Upper lobe of left lung (tissue), 6 donors: ENCODE data around the gene LAGE3. TPM values are rescaled to one million over a fixed set of nuclear protein-coding genes. Genes with fewer than 3 reads are reported as not detected.

Experiments used
- ATAC-seq, 2 donors: fragments of 200-7000 bp; cut with Tn5 transposase; one replicate each; pipeline ENCODE4 v1.9.1; 2022; ENCODE audit warnings: mild to moderate bottlenecking in 2 of 2, moderate library complexity in 2 of 2; ENCODE audit not compliant: low FRiP score in 2 of 2
- DNase-seq, 2 donors: peaks; one replicate each; pipeline ENCODE4 v3.0.0-alpha.2; 2019 to 2020
- H3K27ac ChIP-seq, 4 donors: fragments of 200-600 bp; sonication (generic); one replicate each; pipeline ENCODE4 v1.5.1; 2016 to 2019
- H3K27me3 ChIP-seq, 4 donors: fragments of 200-600 bp; sonication (generic); one replicate each; pipeline ENCODE4 v1.5.1; 2017 to 2019
- H3K36me3 ChIP-seq, 4 donors: fragments of 200-600 bp; sonication (generic); one replicate each; pipeline ENCODE4 v1.5.1; 2016 to 2019
- H3K4me1 ChIP-seq, 4 donors: fragments of 200-600 bp; sonication (generic); one replicate each; pipeline ENCODE4 v1.5.1; 2018 to 2019
- H3K4me3 ChIP-seq, 4 donors: fragments of 200-600 bp; sonication (generic); one replicate each; pipeline ENCODE4 v1.5.1; 2017 to 2019; ENCODE audit warnings: mild to moderate bottlenecking in 2 of 4, moderate library complexity in 1 of 4
- H3K9me3 ChIP-seq, 4 donors: fragments of 200-600 bp; sonication (generic); one replicate each; pipeline ENCODE4 v1.5.1; 2018 to 2019
- CTCF ChIP-seq, 6 experiments: fragments of 450-650 bp in 4 of 6; fragments of 200-600 bp in 2 of 6; sonication (generic) in 2 of 6; IDR thresholded peaks; one replicate each; pipeline ENCODE4 v1.5.1; 2016 to 2019; ENCODE audit warnings: antibody characterized with exemption in 6 of 6
- EP300 ChIP-seq, 4 donors: sonication (generic); formaldehyde crosslinking; IDR thresholded peaks; one replicate each; pipeline ENCODE4 v1.5.1; 2017; ENCODE audit warnings: antibody characterized with exemption in 4 of 4, control low read depth in 2 of 4
- POLR2A ChIP-seq, 4 donors: fragments of 450-650 bp; IDR thresholded peaks; one replicate each; pipeline ENCODE4 v1.5.1; 2016 to 2017; ENCODE audit warnings: antibody characterized with exemption in 4 of 4, mild to moderate bottlenecking in 2 of 4
- POLR2AphosphoS5 ChIP-seq, 2 donors: sonication (generic); formaldehyde crosslinking; IDR thresholded peaks; one replicate each; pipeline ENCODE4 v1.5.1; 2017; ENCODE audit warnings: antibody characterized with exemption in 2 of 2
- WGBS, 2 donors: methylation state at CpG; one replicate each; pipeline ENCODE4 v1.1.5; 2017 to 2018; 5-methylcytosine and 5-hydroxymethylcytosine counted together
- total RNA-seq, 6 donors: library from RNA; depleted of rRNA in 4 of 6; stranded (reverse); fragments of >200 nt in 4 of 6; gene quantifications; one replicate each; pipeline versions ENCODE4 v1.1.0 to v1.2.1, GENCODE V29; 2016 to 2021
- donor health status: DM: no; HTN: no; CAD: no; lungs with moderate emphysema.
- donor health status: DM: no; HTN: yes; CAD: no; lungs with severe emphysema.

LAGE3 gene
- total RNA-seq, 6 donors from 2014 or later: 16.6 to 25.4 (median 20.2) TPM

DNA sequence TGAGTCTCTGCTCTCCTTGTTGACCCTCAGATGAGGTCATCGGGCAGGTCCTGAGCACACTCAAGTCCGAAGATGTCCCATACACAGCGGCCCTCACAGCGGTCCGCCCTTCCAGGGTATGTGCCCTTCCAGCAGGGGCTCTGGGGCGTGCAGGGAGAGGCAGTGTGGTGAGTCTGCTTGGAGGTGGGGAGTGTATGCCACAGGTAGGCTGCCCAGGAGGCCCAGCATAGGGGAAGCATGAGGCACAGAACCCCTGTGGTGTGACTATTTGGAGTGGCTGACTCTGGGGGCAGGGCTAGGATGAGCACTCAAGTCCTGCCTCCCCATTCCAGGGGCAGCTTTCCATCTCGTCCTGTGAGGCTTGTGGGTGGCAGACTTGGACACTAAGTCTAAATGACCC is 45.5 kb downstream of the LAGE3 start:
- Histone ChIP-seq H3K4me1 (peaks cover 6 to 33% (median 11%) of the 10 kb centered on the region in 4 donors), H3K9me3 (peaks cover 0 to 13% (median 0%) of the 10 kb centered on the region in 4 donors), H3K36me3 (peaks cover 0 to 43% (median 19%) of the 10 kb centered on the region in 4 donors), H3K27me3 (no peaks in the 10 kb centered on the region), H3K27ac (no peak overlapping the region), H3K4me3 (no peak overlapping the region)
- ATAC-seq (no peak), DNase-seq (no peak)
- TF ChIP-seq EP300 (IDR thresholded peaks at IDR 0.05): no peak
- TF ChIP-seq POLR2AphosphoS5 (IDR thresholded peaks at IDR 0.05): no peak
- TF ChIP-seq POLR2A (IDR thresholded peaks at IDR 0.05): no peak
- TF ChIP-seq CTCF (IDR thresholded peaks at IDR 0.05): no peak
- WGBS, 2 donors: 76% methylated on average over 7 of the region's 7 CpGs; no CpG with 5 or more reads in 1 of the 2 donors

DNA sequence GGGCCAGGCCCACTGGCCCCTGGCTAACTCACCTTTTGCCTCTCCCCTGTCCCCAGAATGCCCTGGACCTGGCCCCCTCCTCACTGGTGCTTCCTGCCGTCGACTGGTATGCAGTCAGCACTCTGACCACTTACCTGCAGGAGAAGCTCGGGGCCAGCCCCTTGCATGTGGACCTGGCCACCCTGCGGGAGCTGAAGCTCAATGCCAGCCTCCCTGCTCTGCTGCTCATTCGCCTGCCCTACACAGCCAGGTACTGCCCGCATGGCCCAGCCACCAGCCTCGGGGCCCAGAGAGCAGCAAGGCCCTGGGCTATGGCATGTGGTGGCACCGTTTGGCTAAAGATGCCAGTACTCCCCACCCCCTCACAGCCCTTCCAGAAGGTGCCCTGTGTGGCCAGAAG is 46.9 kb downstream of the LAGE3 start:
- H3K4me3 ChIP-seq: no peak overlapping the region
- no peak for ATAC-seq
- TF ChIP-seq POLR2A (IDR thresholded peaks at IDR 0.05) (no peak), CTCF (IDR thresholded peaks at IDR 0.05) (no peak), POLR2AphosphoS5 (IDR thresholded peaks at IDR 0.05) (no peak)
- H3K4me1 ChIP-seq: peaks cover 8 to 25% (median 13%) of the 10 kb centered on the region in 4 donors
- peaks cover 0 to 18% (median 0%) of the 10 kb centered on the region in 4 donors for H3K9me3 ChIP-seq
- WGBS, 2 donors: 90% methylated on average over 8 of the region's 8 CpGs; no CpG with 5 or more reads in 1 of the 2 donors
- H3K27me3 ChIP-seq: no peaks in the 10 kb centered on the region
- H3K36me3 ChIP-seq: peaks cover 0 to 43% (median 19%) of the 10 kb centered on the region in 4 donors
- peak overlapping the region in 3 of 4 donors; percentile 3 to 96 (median 72) for H3K27ac ChIP-seq
- no peak for DNase-seq

DNA sequence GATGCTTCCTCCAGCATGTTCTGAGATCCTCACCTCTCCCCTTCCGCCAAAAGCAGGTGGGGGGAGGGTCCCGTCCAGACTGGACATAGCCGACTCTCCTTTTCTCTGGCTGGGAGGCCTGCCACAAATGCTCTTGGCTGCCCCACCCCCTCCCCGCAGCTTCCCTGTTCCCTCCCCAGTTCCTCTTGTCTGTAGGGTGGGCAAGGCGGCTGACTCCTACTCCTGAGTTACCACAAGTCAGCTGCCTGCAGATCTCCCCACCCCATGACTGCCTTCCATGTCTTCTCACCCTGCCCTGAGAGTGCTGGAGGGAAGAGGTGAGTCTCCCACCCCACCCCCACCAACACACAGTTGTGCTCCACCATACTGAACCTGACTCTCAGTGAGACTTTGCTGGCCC is 47.7 kb downstream of the LAGE3 start:
- H3K27me3 ChIP-seq: no peaks in the 10 kb centered on the region
- H3K27ac ChIP-seq: peak overlapping the region; percentile 18 to 96 (median 62)
- H3K36me3 ChIP-seq: peaks cover 0 to 43% (median 19%) of the 10 kb centered on the region in 4 donors
- ATAC-seq (peak in 1 of 2 donors; percentile 30), DNase-seq (peak in 1 of 2 donors; percentile 67)
- H3K9me3 ChIP-seq: peaks cover 0 to 17% (median 0%) of the 10 kb centered on the region in 4 donors
- peaks cover 8 to 23% (median 13%) of the 10 kb centered on the region in 4 donors for H3K4me1 ChIP-seq
- WGBS, 2 donors: 68% methylated on average over 4 of the region's 5 CpGs; no CpG with 5 or more reads in 1 of the 2 donors
- TF ChIP-seq POLR2A (IDR thresholded peaks at IDR 0.05) (no peak), CTCF (IDR thresholded peaks at IDR 0.05) (no peak), POLR2AphosphoS5 (IDR thresholded peaks at IDR 0.05) (no peak), EP300 (IDR thresholded peaks at IDR 0.05) (no peak)
- H3K4me3 ChIP-seq: no peak overlapping the region

DNA sequence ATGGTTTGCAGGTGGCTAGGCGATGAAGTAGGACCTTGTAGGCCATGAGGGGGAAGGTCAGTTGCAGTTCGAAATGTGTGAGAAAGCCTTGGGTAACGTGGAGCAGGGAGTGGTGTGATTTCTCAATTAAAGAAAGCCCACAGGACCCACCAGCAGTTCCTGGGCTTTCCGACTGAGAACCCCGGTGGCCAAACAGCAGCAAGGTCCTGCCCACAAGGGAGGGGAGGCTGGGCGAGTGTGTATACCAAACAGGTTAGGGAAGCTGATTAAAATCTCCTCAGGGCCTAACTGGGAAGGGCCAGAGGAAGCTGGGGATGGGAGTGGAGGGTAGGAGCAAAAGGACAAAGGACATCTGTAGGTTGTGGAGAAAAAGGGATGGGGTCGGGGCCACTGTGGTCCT is 48.2 kb downstream of the LAGE3 start:
- peak in 1 of 4 donors; percentile 48 for TF ChIP-seq POLR2A (IDR thresholded peaks at IDR 0.05)
- no peak for TF ChIP-seq POLR2AphosphoS5 (IDR thresholded peaks at IDR 0.05)
- peaks cover 0 to 15% (median 0%) of the 10 kb centered on the region in 4 donors for H3K9me3 ChIP-seq
- DNase-seq: no peak
- no peak overlapping the region for H3K4me3 ChIP-seq
- H3K36me3 ChIP-seq: peaks cover 0 to 43% (median 19%) of the 10 kb centered on the region in 4 donors
- no peak for ATAC-seq
- H3K4me1 ChIP-seq: peaks cover 8 to 21% (median 11%) of the 10 kb centered on the region in 4 donors
- no peaks in the 10 kb centered on the region for H3K27me3 ChIP-seq
- WGBS, 2 donors: 60 to 70% methylated on average over 5 to 7 of the region's 7 CpGs
- H3K27ac ChIP-seq: peak overlapping the region; percentile 18 to 96 (median 62)

DNA sequence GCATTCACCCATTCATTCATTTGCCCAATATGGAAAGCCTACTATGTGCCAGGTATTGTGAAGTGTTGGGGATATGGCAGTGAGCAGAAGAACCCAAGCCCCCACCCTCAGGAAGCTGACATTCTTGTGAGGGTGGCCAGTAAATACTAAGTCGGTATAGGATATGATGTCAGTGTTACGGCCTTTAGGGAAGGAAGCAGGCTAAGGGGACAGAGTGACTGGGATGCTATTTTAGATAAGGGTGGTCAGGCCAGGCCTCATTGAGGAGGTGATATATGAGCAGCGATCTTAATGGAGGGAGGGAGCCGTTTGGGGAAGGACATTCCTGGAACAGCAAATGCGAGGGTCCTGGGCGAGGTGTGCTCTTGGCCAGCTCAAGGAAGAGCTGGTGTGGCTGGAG is 48.6 kb downstream of the LAGE3 start:
- H3K27me3 ChIP-seq: no peaks in the 10 kb centered on the region
- H3K36me3 ChIP-seq: peaks cover 0 to 38% (median 19%) of the 10 kb centered on the region in 4 donors
- H3K4me1 ChIP-seq: peaks cover 8 to 21% (median 11%) of the 10 kb centered on the region in 4 donors
- ATAC-seq (no peak), DNase-seq (no peak)
- H3K9me3 ChIP-seq: peaks cover 0 to 15% (median 0%) of the 10 kb centered on the region in 4 donors
- peak overlapping the region in 1 of 4 donors; percentile 92 for H3K4me3 ChIP-seq
- WGBS, 2 donors: 53 to 62% methylated on average over 6 of the region's 6 CpGs
- H3K27ac ChIP-seq: peak overlapping the region; percentile 18 to 96 (median 62)
- TF ChIP-seq EP300 (IDR thresholded peaks at IDR 0.05): no peak
- no peak for TF ChIP-seq POLR2A (IDR thresholded peaks at IDR 0.05)
- no peak for TF ChIP-seq POLR2AphosphoS5 (IDR thresholded peaks at IDR 0.05)
